Tibial nerve (tissue), 4 donors: Measurements from ENCODE around the gene FERD3L.

Experiments
- EP300 ChIP-seq, 2 donors: sonication (generic); formaldehyde crosslinking; IDR thresholded peaks; one replicate each; pipeline ENCODE4 v1.6.1; 2017; ENCODE audit warnings: antibody characterized with exemption in 2 of 2, mild to moderate bottlenecking in 1 of 2
- POLR2A ChIP-seq, 2 donors: fragments of 450-650 bp; IDR thresholded peaks; one replicate each; pipeline ENCODE4 v1.6.1; 2017; ENCODE audit warnings: antibody characterized with exemption in 2 of 2, mild to moderate bottlenecking in 2 of 2, moderate library complexity in 2 of 2
- TF ChIP-seq, protein P1 (sequence below), 5 experiments: fragments of 200-600 bp in 3 of 5; fragments of 450-650 bp in 2 of 5; sonication (generic) in 3 of 5; IDR thresholded peaks; one replicate each; pipeline ENCODE4 v1.5.1; 2016 to 2019; ENCODE audit warnings: antibody characterized with exemption in 5 of 5, mild to moderate bottlenecking in 3 of 5, moderate library complexity in 2 of 5

DNA sequence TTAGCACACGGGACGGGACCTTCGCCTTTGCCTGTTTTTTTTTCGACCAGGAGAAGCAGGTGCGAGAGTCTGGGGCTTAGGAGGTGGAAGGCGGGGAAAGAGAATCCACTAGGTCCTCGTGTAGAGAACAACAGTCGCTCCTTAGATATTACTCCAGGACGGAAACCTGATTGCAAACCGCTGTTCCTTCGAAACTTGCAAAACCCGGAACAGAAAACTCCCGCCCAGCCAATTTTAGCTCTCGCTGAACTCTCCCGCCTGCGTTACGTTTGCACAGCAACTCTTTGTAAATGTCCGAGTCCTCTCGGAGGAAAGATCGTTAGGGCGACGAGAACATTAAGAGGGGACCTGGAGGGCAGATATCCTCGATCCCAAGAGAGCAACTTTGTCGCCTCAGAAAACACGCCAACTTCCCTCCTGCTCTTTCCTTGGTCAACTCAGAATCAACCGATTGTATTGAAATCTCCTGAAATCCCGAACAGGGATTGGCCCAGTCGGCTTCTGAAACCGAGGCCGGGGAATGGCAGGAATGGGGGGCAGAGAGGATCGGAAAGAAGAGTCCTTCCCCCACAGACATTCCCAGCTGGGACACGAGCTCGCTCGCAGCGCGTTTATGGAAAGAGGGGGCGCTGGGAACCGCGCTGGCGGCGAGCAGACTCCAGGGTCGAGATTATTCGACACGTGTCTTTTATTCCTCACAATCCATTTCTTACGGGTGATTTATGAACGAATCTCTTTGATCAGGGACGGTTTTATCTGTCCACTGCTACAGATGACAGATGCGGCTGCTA lies 37.7 kb downstream of the FERD3L start:
- TF ChIP-seq, protein P1, sequence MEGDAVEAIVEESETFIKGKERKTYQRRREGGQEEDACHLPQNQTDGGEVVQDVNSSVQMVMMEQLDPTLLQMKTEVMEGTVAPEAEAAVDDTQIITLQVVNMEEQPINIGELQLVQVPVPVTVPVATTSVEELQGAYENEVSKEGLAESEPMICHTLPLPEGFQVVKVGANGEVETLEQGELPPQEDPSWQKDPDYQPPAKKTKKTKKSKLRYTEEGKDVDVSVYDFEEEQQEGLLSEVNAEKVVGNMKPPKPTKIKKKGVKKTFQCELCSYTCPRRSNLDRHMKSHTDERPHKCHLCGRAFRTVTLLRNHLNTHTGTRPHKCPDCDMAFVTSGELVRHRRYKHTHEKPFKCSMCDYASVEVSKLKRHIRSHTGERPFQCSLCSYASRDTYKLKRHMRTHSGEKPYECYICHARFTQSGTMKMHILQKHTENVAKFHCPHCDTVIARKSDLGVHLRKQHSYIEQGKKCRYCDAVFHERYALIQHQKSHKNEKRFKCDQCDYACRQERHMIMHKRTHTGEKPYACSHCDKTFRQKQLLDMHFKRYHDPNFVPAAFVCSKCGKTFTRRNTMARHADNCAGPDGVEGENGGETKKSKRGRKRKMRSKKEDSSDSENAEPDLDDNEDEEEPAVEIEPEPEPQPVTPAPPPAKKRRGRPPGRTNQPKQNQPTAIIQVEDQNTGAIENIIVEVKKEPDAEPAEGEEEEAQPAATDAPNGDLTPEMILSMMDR (IDR thresholded peaks at IDR 0.05) = no peak
- peak in 1 of 2 donors; percentile 65 for TF ChIP-seq EP300 (IDR thresholded peaks at IDR 0.05)
- peak in 1 of 2 donors; percentile 14 for TF ChIP-seq POLR2A (IDR thresholded peaks at IDR 0.05)
